ENCODE results near the gene MYDGF.

Gene MYDGF

DNA sequence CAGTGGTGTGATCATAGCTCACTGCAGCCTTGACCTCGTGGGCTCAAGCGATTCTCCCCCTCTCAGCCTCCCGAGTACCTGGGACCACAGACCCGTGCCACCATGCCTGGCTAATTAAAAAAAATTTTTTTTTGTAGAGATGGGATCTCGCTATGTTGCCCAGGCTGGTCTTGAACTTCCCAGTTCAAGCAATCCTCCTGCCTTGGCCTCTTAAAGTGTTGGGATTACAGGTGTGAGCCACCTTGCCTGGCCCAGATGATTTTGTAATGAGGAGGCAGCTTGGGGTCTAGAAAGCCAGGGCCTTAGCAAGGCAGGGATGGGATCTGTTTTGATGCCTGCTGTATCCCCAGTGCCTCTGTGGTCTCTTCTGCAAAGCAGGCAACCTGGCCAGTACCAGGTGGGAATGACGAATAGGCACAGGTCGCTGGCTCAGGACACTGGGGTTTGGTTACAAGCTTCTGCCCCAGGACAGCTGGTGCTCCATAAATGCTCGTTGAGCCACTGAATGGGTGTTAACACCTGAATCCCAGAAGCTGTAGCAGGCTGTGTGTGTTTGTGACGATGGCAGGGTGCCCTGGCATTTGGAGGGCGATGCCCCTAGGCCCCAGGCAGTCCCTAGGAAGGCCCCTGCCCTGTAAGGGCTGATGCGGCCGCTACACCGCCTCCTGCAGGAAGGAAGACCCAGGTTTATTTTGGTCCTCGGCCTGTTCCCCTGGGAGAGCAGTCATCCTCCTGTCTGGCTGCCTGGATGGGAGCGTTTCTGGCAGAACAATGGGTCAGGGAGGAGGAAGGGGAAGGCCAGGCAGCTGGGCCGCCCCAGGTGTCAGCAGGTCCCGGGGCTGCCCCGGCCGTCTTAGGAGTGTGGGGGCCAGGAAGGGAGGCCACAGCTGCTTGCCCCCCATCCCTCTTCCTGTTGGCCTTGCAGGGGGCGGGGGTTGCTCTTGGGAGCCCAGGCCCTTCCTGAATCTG is 22.2 kb downstream of the MYDGF start:
- H3K27ac ChIP-seq (ENCODE audit: low read length, poor library complexity, severe bottlenecking): no peak overlapping the region
- peak; percentile 54 for DNase-seq
- H3K27me3 ChIP-seq (ENCODE audit: control insufficient read depth in 1 of 2, insufficient read depth in 1 of 2, low read length in 2 of 2): no peaks in the 10 kb centered on the region
- no peak overlapping the region for H3K23ac ChIP-seq (ENCODE audit: low read length in 2 of 2)
- H2BK120ac ChIP-seq (ENCODE audit: low read depth, low read length): no peak overlapping the region
- no peak overlapping the region for H3K4me2 ChIP-seq (ENCODE audit: low read length, poor library complexity, severe bottlenecking)
- H2BK15ac ChIP-seq (ENCODE audit: low read depth, poor library complexity, severe bottlenecking): no peak overlapping the region
- no peaks in the 10 kb centered on the region for H3K9me3 ChIP-seq (ENCODE audit: control insufficient read depth, low read length)
- H3K4ac ChIP-seq (ENCODE audit: low read depth in 1 of 2, low read length in 2 of 2): no peak overlapping the region
- peaks cover 0 to 36% of the 10 kb centered on the region in 2 experiments for H3K36me3 ChIP-seq (ENCODE audit: control insufficient read depth in 1 of 2, insufficient read depth in 2 of 2, low read depth in 1 of 2, low read length in 2 of 2)
- H2AFZ ChIP-seq (ENCODE audit: low read depth, low read length): no peak overlapping the region
- no peak overlapping the region for H3K18ac ChIP-seq (ENCODE audit: low read depth in 1 of 2, low read length in 2 of 2)
- peak overlapping the region in 1 of 2 experiments; percentile 32 for H2BK12ac ChIP-seq (ENCODE audit: low read length in 2 of 2)
- H3K79me1 ChIP-seq (replicated peaks; ENCODE audit: low read length, poor library complexity, severe bottlenecking): peaks cover 46% of the 10 kb centered on the region
- 64% methylated on average over 20 of the region's 20 CpGs for WGBS
- peaks cover 15% of the 10 kb centered on the region for H3K4me1 ChIP-seq (ENCODE audit: control insufficient read depth, insufficient read depth, low read depth, low read length)
- no peak overlapping the region for H3K9ac ChIP-seq (ENCODE audit: low read length)
- no peak overlapping the region for H3K4me3 ChIP-seq (ENCODE audit: insufficient read depth in 1 of 2, low read depth in 1 of 2, low read length in 2 of 2)
- peak overlapping the region; percentile 83 for H4K8ac ChIP-seq (ENCODE audit: low read length)
- H4K91ac ChIP-seq (ENCODE audit: low read length): peak overlapping the region; percentile 23
- H3K14ac ChIP-seq (ENCODE audit: low read length in 2 of 2): no peak overlapping the region
- no peak overlapping the region for H2BK5ac ChIP-seq (ENCODE audit: low read depth, low read length, poor library complexity, severe bottlenecking)
- no peak overlapping the region for H2AK5ac ChIP-seq (ENCODE audit: low read length, severe bottlenecking)

DNA sequence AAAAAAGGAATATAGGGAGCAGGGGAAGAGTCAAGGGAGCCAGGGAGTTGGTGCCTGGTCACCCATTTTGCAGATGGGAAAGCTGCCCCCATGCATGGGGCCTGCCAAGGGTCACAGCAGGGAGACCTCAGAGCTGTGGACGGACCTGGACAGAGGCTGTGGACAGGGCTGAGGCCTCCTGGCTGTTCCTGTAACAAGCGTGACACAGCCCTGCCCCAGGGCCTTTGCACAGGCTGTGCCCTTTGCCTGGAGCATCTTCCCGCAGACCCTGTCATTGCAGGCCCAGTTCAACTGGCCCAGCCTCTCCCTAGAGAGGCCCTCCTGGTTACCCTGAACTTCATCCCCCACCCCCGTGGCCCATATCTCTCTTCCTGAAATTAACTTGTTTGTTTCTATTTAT is 24.4 kb downstream of the MYDGF start:
- Histone ChIP-seq H4K8ac (ENCODE audit: low read length) (no peak overlapping the region), H3K27ac (ENCODE audit: low read length, poor library complexity, severe bottlenecking) (no peak overlapping the region), H2AFZ (ENCODE audit: low read depth, low read length) (no peak overlapping the region), H3K27me3 (ENCODE audit: control insufficient read depth in 1 of 2, insufficient read depth in 1 of 2, low read length in 2 of 2) (no peaks in the 10 kb centered on the region), H2AK5ac (ENCODE audit: low read length, severe bottlenecking) (no peak overlapping the region), H3K9ac (ENCODE audit: low read length) (no peak overlapping the region), H4K91ac (ENCODE audit: low read length) (no peak overlapping the region), H2BK15ac (ENCODE audit: low read depth, poor library complexity, severe bottlenecking) (no peak overlapping the region), H3K9me3 (ENCODE audit: control insufficient read depth, low read length) (no peaks in the 10 kb centered on the region), H3K79me1 (replicated peaks; ENCODE audit: low read length, poor library complexity, severe bottlenecking) (peaks cover 52% of the 10 kb centered on the region), H3K14ac (ENCODE audit: low read length in 2 of 2) (peak overlapping the region in 1 of 2 experiments; percentile 30), H3K4me2 (ENCODE audit: low read length, poor library complexity, severe bottlenecking) (no peak overlapping the region), H2BK120ac (ENCODE audit: low read depth, low read length) (no peak overlapping the region), H3K18ac (ENCODE audit: low read depth in 1 of 2, low read length in 2 of 2) (peak overlapping the region in 1 of 2 experiments; percentile 44), H3K4ac (ENCODE audit: low read depth in 1 of 2, low read length in 2 of 2) (no peak overlapping the region), H3K36me3 (ENCODE audit: control insufficient read depth in 1 of 2, insufficient read depth in 2 of 2, low read depth in 1 of 2, low read length in 2 of 2) (peaks cover 0 to 28% of the 10 kb centered on the region in 2 experiments), H2BK12ac (ENCODE audit: low read length in 2 of 2) (peak overlapping the region in 1 of 2 experiments; percentile 19), H2BK5ac (ENCODE audit: low read depth, low read length, poor library complexity, severe bottlenecking) (no peak overlapping the region), H3K4me1 (ENCODE audit: control insufficient read depth, insufficient read depth, low read depth, low read length) (peaks cover 27% of the 10 kb centered on the region), H3K23ac (ENCODE audit: low read length in 2 of 2) (no peak overlapping the region), H3K4me3 (ENCODE audit: insufficient read depth in 1 of 2, low read depth in 1 of 2, low read length in 2 of 2) (no peak overlapping the region)
- WGBS: 98% methylated on average over 4 of the region's 4 CpGs
- no peak for DNase-seq

DNA sequence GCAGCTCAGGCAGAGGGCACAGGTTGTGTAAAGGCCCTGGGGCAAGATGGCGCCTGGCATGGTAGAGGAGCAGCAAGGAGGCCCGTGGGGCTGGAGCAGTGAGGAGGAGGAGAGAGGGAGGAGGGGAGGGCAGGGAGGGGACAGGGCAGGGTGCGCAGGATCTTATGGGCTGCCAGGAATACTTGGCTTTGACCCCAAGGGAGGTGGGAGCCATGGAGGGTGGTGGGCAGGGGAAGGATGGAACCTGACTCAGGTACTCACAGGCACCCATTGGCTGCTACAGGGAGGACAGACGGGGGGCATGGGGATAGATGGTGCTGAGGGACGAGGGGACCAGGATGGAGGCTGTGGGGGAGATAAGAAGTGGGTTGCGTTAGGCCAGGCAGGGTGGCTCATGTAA is 27.5 kb downstream of the MYDGF start:
- Histone ChIP-seq H3K4me1 (ENCODE audit: control insufficient read depth, insufficient read depth, low read depth, low read length) (peaks cover 28% of the 10 kb centered on the region), H2BK5ac (ENCODE audit: low read depth, low read length, poor library complexity, severe bottlenecking) (no peak overlapping the region), H3K27ac (ENCODE audit: low read length, poor library complexity, severe bottlenecking) (no peak overlapping the region), H2AFZ (ENCODE audit: low read depth, low read length) (no peak overlapping the region), H3K14ac (ENCODE audit: low read length in 2 of 2) (peak overlapping the region in 1 of 2 experiments; percentile 36), H2AK5ac (ENCODE audit: low read length, severe bottlenecking) (no peak overlapping the region), H3K9me3 (ENCODE audit: control insufficient read depth, low read length) (no peaks in the 10 kb centered on the region), H4K91ac (ENCODE audit: low read length) (no peak overlapping the region), H4K8ac (ENCODE audit: low read length) (peak overlapping the region; percentile 2), H2BK120ac (ENCODE audit: low read depth, low read length) (no peak overlapping the region), H3K23ac (ENCODE audit: low read length in 2 of 2) (no peak overlapping the region), H3K27me3 (ENCODE audit: control insufficient read depth in 1 of 2, insufficient read depth in 1 of 2, low read length in 2 of 2) (no peaks in the 10 kb centered on the region), H2BK15ac (ENCODE audit: low read depth, poor library complexity, severe bottlenecking) (no peak overlapping the region), H3K36me3 (ENCODE audit: control insufficient read depth in 1 of 2, insufficient read depth in 2 of 2, low read depth in 1 of 2, low read length in 2 of 2) (peaks cover 0 to 20% of the 10 kb centered on the region in 2 experiments), H3K4me3 (ENCODE audit: insufficient read depth in 1 of 2, low read depth in 1 of 2, low read length in 2 of 2) (no peak overlapping the region), H3K4ac (ENCODE audit: low read depth in 1 of 2, low read length in 2 of 2) (no peak overlapping the region), H3K18ac (ENCODE audit: low read depth in 1 of 2, low read length in 2 of 2) (peak overlapping the region in 1 of 2 experiments; percentile 32), H3K9ac (ENCODE audit: low read length) (no peak overlapping the region), H3K4me2 (ENCODE audit: low read length, poor library complexity, severe bottlenecking) (no peak overlapping the region), H2BK12ac (ENCODE audit: low read length in 2 of 2) (peak overlapping the region in 1 of 2 experiments; percentile 31), H3K79me1 (replicated peaks; ENCODE audit: low read length, poor library complexity, severe bottlenecking) (peaks cover 51% of the 10 kb centered on the region)
- DNase-seq: no peak
- WGBS: 95% methylated on average over 5 of the region's 6 CpGs

DNA sequence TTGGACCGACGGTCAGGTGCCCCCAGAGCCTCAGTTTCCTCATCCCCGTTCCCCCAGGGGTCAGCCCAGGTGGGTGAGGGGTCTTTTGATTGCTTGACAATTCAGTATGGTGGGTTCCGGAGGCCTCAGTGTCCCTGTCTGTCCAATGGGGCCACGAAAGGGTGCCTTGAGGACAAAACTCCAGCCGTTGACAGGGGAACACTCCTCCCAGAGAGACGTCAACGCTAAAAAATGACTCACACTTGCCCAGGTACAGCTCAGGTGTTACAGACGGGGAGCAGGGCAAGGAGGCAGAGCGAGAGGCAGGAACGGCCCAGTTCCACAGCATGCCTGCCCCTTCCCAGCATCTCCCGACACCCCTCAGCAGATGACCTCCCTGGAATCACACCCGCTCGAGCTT is 29.0 kb downstream of the MYDGF start:
- H3K79me1 ChIP-seq (replicated peaks; ENCODE audit: low read length, poor library complexity, severe bottlenecking): peaks cover 47% of the 10 kb centered on the region
- peak overlapping the region in 1 of 2 experiments; percentile 45 for H2BK12ac ChIP-seq (ENCODE audit: low read length in 2 of 2)
- no peak for DNase-seq
- peaks cover 0 to 20% of the 10 kb centered on the region in 2 experiments for H3K36me3 ChIP-seq (ENCODE audit: control insufficient read depth in 1 of 2, insufficient read depth in 2 of 2, low read depth in 1 of 2, low read length in 2 of 2)
- no peak overlapping the region for H2BK120ac ChIP-seq (ENCODE audit: low read depth, low read length)
- no peak overlapping the region for H3K4ac ChIP-seq (ENCODE audit: low read depth in 1 of 2, low read length in 2 of 2)
- no peak overlapping the region for H3K27ac ChIP-seq (ENCODE audit: low read length, poor library complexity, severe bottlenecking)
- peaks cover 0 to 4% of the 10 kb centered on the region in 2 experiments for H3K27me3 ChIP-seq (ENCODE audit: control insufficient read depth in 1 of 2, insufficient read depth in 1 of 2, low read length in 2 of 2)
- H3K9me3 ChIP-seq (ENCODE audit: control insufficient read depth, low read length): no peaks in the 10 kb centered on the region
- no peak overlapping the region for H3K4me2 ChIP-seq (ENCODE audit: low read length, poor library complexity, severe bottlenecking)
- H4K91ac ChIP-seq (ENCODE audit: low read length): no peak overlapping the region
- H4K8ac ChIP-seq (ENCODE audit: low read length): no peak overlapping the region
- H3K4me1 ChIP-seq (ENCODE audit: control insufficient read depth, insufficient read depth, low read depth, low read length): peaks cover 33% of the 10 kb centered on the region
- no peak overlapping the region for H3K4me3 ChIP-seq (ENCODE audit: insufficient read depth in 1 of 2, low read depth in 1 of 2, low read length in 2 of 2)
- no peak overlapping the region for H3K18ac ChIP-seq (ENCODE audit: low read depth in 1 of 2, low read length in 2 of 2)
- no peak overlapping the region for H2AK5ac ChIP-seq (ENCODE audit: low read length, severe bottlenecking)
- H2BK5ac ChIP-seq (ENCODE audit: low read depth, low read length, poor library complexity, severe bottlenecking): no peak overlapping the region
- no peak overlapping the region for H2BK15ac ChIP-seq (ENCODE audit: low read depth, poor library complexity, severe bottlenecking)
- H3K23ac ChIP-seq (ENCODE audit: low read length in 2 of 2): no peak overlapping the region
- no peak overlapping the region for H3K9ac ChIP-seq (ENCODE audit: low read length)
- H3K14ac ChIP-seq (ENCODE audit: low read length in 2 of 2): no peak overlapping the region
- WGBS: 88% methylated on average over 14 of the region's 14 CpGs
- H2AFZ ChIP-seq (ENCODE audit: low read depth, low read length): no peak overlapping the region

Measured in mesenchymal stem cell (in vitro differentiated cells and primary cell).